ENCODE results near the gene OR6S1.
"Not testable (repeated sequence)": the region's sequence is repeated elsewhere in the genome, so short reads cannot be mapped to it uniquely, and the experiment has no call there.

The OR6S1 gene

GRCh38 chr14:20611277-20611676 lies 30.2 kb downstream of the OR6S1 start:
- DNase-seq (ENCODE audit: low read depth in 3 of 3, low spot score in 1 of 3) = no peak

- peak; percentile 31 to 62 (median 55) for DNase-seq (ENCODE audit: low read depth in 3 of 3, low spot score in 1 of 3)
Observed at GRCh38 chr14:20610002-20610765, 31.3 kb downstream of the OR6S1 start.

- DNase-seq (ENCODE audit: low read depth in 3 of 3, low spot score in 1 of 3) = peak in 1 of 3 donors; percentile 44
Observed at GRCh38 chr14:20609215-20610001, 32.1 kb downstream of the OR6S1 start.

- no peak for DNase-seq (ENCODE audit: low read depth in 3 of 3, low spot score in 1 of 3)
Observed at GRCh38 chr14:20608383-20609110, 32.9 kb downstream of the OR6S1 start.

- no peak for DNase-seq (ENCODE audit: low read depth in 3 of 3, low spot score in 1 of 3)
Observed at GRCh38 chr14:20607617-20608016, 33.9 kb downstream of the OR6S1 start.

- DNase-seq (ENCODE audit: low read depth in 3 of 3, low spot score in 1 of 3) = no peak
Observed at GRCh38 chr14:20606902-20607242, 34.6 kb downstream of the OR6S1 start.

GRCh38 chr14:20606190-20606901 lies 35.1 kb downstream of the OR6S1 start:
- no peak for DNase-seq (ENCODE audit: low read depth in 3 of 3, low spot score in 1 of 3)

- no peak for DNase-seq (ENCODE audit: low read depth in 3 of 3, low spot score in 1 of 3)
Observed at GRCh38 chr14:20603813-20604690, 37.4 kb downstream of the OR6S1 start.

- DNase-seq (ENCODE audit: low read depth in 3 of 3, low spot score in 1 of 3) = no peak
Observed at GRCh38 chr14:20602583-20602982, 38.9 kb downstream of the OR6S1 start.

- DNase-seq (ENCODE audit: low read depth in 3 of 3, low spot score in 1 of 3) = no peak
Observed at GRCh38 chr14:20601522-20601921, 40.0 kb downstream of the OR6S1 start.

GRCh38 chr14:20597108-20597507 lies 44.4 kb downstream of the OR6S1 start:
- no peak for DNase-seq (ENCODE audit: low read depth in 3 of 3, low spot score in 1 of 3)

- not testable (repeated sequence) for DNase-seq (ENCODE audit: low read depth in 3 of 3, low spot score in 1 of 3)
Observed at GRCh38 chr14:20595726-20596125, 45.8 kb downstream of the OR6S1 start.

GRCh38 chr14:20592574-20592973 lies 48.9 kb downstream of the OR6S1 start:
- no peak for DNase-seq (ENCODE audit: low read depth in 3 of 3, low spot score in 1 of 3)

GRCh38 chr14:20591235-20591634 lies 50.3 kb downstream of the OR6S1 start, which contains the start of gene RNASE12:
Gene RNASE12 (minus strand): TSS chr14:20591376. CDS start chr14:20590723, 653 bp downstream.
- no peak for DNase-seq (ENCODE audit: low read depth in 3 of 3, low spot score in 1 of 3)
